ENCODE data around the gene TNFRSF8. TPM values are rescaled to one million over a fixed set of nuclear protein-coding genes. Genes with fewer than 3 reads are reported as not detected.

Gene TNFRSF8
- total and polyA plus RNA-seq, 9 of the 15 experiments (the other 6 are each of a cell fraction or from before 2014, with no cell fraction given): 3.5 to 38.4 (median 17.1) TPM

- no peak for TF ChIP-seq ZNF217 (CRISPR knock-in tag; IDR thresholded peaks at IDR 0.05)
- TF ChIP-seq SRSF7 (optimal IDR thresholded peaks at IDR 0.05; ENCODE audit: low read depth, low read length): no peak
- peak; percentile 93 for TF ChIP-seq ZNF445 (CRISPR knock-in tag; IDR thresholded peaks at IDR 0.05; ENCODE audit: low read depth)
- TF ChIP-seq ARID3A (IDR thresholded peaks at IDR 0.05; ENCODE audit: borderline replicate concordance, low read depth, low read length): peak; percentile 36; the same call in 1 of the 2 replicates
- TF ChIP-seq, protein P1, sequence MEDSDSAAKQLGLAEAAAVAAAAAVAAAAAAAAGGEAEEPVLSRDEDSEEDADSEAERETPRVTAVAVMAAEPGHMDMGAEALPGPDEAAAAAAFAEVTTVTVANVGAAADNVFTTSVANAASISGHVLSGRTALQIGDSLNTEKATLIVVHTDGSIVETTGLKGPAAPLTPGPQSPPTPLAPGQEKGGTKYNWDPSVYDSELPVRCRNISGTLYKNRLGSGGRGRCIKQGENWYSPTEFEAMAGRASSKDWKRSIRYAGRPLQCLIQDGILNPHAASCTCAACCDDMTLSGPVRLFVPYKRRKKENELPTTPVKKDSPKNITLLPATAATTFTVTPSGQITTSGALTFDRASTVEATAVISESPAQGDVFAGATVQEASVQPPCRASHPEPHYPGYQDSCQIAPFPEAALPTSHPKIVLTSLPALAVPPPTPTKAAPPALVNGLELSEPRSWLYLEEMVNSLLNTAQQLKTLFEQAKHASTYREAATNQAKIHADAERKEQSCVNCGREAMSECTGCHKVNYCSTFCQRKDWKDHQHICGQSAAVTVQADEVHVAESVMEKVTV (CRISPR knock-in tag; IDR thresholded peaks at IDR 0.05): peak; percentile 77
- peak; percentile 44; the same call in 1 of the 2 replicates for TF ChIP-seq HOXB6 (CRISPR knock-in tag; IDR thresholded peaks at IDR 0.05; ENCODE audit: borderline replicate concordance)
- no peak for TF ChIP-seq FOS (IDR thresholded peaks at IDR 0.05; ENCODE audit: extremely low read depth, insufficient read length)
- TF ChIP-seq, protein P2, sequence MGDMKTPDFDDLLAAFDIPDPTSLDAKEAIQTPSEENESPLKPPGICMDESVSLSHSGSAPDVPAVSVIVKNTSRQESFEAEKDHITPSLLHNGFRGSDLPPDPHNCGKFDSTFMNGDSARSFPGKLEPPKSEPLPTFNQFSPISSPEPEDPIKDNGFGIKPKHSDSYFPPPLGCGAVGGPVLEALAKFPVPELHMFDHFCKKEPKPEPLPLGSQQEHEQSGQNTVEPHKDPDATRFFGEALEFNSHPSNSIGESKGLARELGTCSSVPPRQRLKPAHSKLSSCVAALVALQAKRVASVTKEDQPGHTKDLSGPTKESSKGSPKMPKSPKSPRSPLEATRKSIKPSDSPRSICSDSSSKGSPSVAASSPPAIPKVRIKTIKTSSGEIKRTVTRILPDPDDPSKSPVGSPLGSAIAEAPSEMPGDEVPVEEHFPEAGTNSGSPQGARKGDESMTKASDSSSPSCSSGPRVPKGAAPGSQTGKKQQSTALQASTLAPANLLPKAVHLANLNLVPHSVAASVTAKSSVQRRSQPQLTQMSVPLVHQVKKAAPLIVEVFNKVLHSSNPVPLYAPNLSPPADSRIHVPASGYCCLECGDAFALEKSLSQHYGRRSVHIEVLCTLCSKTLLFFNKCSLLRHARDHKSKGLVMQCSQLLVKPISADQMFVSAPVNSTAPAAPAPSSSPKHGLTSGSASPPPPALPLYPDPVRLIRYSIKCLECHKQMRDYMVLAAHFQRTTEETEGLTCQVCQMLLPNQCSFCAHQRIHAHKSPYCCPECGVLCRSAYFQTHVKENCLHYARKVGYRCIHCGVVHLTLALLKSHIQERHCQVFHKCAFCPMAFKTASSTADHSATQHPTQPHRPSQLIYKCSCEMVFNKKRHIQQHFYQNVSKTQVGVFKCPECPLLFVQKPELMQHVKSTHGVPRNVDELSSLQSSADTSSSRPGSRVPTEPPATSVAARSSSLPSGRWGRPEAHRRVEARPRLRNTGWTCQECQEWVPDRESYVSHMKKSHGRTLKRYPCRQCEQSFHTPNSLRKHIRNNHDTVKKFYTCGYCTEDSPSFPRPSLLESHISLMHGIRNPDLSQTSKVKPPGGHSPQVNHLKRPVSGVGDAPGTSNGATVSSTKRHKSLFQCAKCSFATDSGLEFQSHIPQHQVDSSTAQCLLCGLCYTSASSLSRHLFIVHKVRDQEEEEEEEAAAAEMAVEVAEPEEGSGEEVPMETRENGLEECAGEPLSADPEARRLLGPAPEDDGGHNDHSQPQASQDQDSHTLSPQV (IDR thresholded peaks at IDR 0.05): peak; percentile 100
- TF ChIP-seq FOXA3 (CRISPR knock-in tag; conservative IDR thresholded peaks at IDR 0.05 in 1 of 2, IDR thresholded peaks at IDR 0.05 in 1 of 2): peak in 1 of 2 experiments; percentile 50; a peak in 2 of 4 replicates
- no peak for TF ChIP-seq SIN3A (IDR thresholded peaks at IDR 0.05; ENCODE audit: borderline replicate concordance in 2 of 2, control insufficient read depth in 1 of 2, low read depth in 2 of 2, low read length in 2 of 2)
- TF ChIP-seq TGIF2 (CRISPR knock-in tag; IDR thresholded peaks at IDR 0.05): no peak
- TF ChIP-seq ARID1B (IDR thresholded peaks at IDR 0.05): peak; percentile 88
- TF ChIP-seq ZNF232 (CRISPR knock-in tag; IDR thresholded peaks at IDR 0.05): no peak
- TF ChIP-seq RNF219 (CRISPR knock-in tag; IDR thresholded peaks at IDR 0.05): peak; percentile 96
- TF ChIP-seq MTF1 (CRISPR knock-in tag; IDR thresholded peaks at IDR 0.05; ENCODE audit: borderline replicate concordance): peak; percentile 96
- TF ChIP-seq SPI1 (IDR thresholded peaks at IDR 0.05; ENCODE audit: borderline replicate concordance, low read depth, low read length): no peak
Observed at GRCh38 chr1:12075195-12076114, 12.4 kb downstream of the TNFRSF8 start (continued).
